WTC11 (cell line): Measurements from ENCODE around the gene KRT82.

Source experiments
- CBFB ChIP-seq: sonication (generic); formaldehyde crosslinking; IDR thresholded peaks from 2 replicates; pipeline ENCODE4 v1.8.1; 2022; ENCODE audit warnings: mild to moderate bottlenecking, low read depth, missing genetic modification reagents
- FOXP1 ChIP-seq: sonication (generic); formaldehyde crosslinking; IDR thresholded peaks from 2 replicates; pipeline ENCODE4 v1.8.0; 2022; ENCODE audit warnings: missing genetic modification reagents, mild to moderate bottlenecking, moderate library complexity, borderline replicate concordance
- JUN ChIP-seq: sonication (generic); formaldehyde crosslinking; IDR thresholded peaks from 2 replicates; pipeline ENCODE4 v1.8.0; 2023; ENCODE audit warnings: mild to moderate bottlenecking, missing genetic modification reagents
- NR1H2 ChIP-seq: sonication (generic); formaldehyde crosslinking; IDR thresholded peaks from 2 replicates; pipeline ENCODE4 v1.9.0; 2021; ENCODE audit warnings: mild to moderate bottlenecking, moderate library complexity, missing genetic modification reagents
- RELA ChIP-seq: sonication (generic); formaldehyde crosslinking; IDR thresholded peaks from 2 replicates; pipeline ENCODE4 v1.8.1; 2022; ENCODE audit warnings: missing genetic modification reagents, mild to moderate bottlenecking, borderline replicate concordance
- ZNF121 ChIP-seq: sonication (generic); formaldehyde crosslinking; IDR thresholded peaks from 2 replicates; pipeline ENCODE4 v1.8.0; 2023; ENCODE audit warnings: missing genetic modification reagents
- TF ChIP-seq, protein P1 (sequence below): fragments of 200-600 bp; IDR thresholded peaks from 2 replicates; pipeline ENCODE4 v1.8.0; 2022; ENCODE audit warnings: antibody characterized with exemption
- TF ChIP-seq, protein P2 (sequence below): sonication (generic); formaldehyde crosslinking; IDR thresholded peaks from 2 replicates; pipeline ENCODE4 v1.8.0; 2023; ENCODE audit warnings: missing genetic modification reagents, mild to moderate bottlenecking, borderline replicate concordance
- TF ChIP-seq, protein P3 (sequence below): sonication (generic); formaldehyde crosslinking; IDR thresholded peaks from 2 replicates; pipeline ENCODE4 v1.8.1; 2023; ENCODE audit warnings: mild to moderate bottlenecking, moderate library complexity, missing genetic modification reagents
- TF ChIP-seq, protein P4 (sequence below): sonication (generic); formaldehyde crosslinking; IDR thresholded peaks from 2 replicates; pipeline ENCODE4 v1.8.1; 2022; ENCODE audit warnings: low read depth, missing genetic modification reagents, borderline replicate concordance
- TF ChIP-seq, protein P5 (sequence below): sonication (generic); formaldehyde crosslinking; IDR thresholded peaks from 2 replicates; pipeline ENCODE4 v1.8.0; 2023; ENCODE audit warnings: missing genetic modification reagents
- TF ChIP-seq, protein P6 (sequence below): sonication (generic); formaldehyde crosslinking; IDR thresholded peaks from 2 replicates; pipeline ENCODE4 v1.8.1; 2023; ENCODE audit warnings: mild to moderate bottlenecking, missing genetic modification reagents, moderate library complexity

DNA sequence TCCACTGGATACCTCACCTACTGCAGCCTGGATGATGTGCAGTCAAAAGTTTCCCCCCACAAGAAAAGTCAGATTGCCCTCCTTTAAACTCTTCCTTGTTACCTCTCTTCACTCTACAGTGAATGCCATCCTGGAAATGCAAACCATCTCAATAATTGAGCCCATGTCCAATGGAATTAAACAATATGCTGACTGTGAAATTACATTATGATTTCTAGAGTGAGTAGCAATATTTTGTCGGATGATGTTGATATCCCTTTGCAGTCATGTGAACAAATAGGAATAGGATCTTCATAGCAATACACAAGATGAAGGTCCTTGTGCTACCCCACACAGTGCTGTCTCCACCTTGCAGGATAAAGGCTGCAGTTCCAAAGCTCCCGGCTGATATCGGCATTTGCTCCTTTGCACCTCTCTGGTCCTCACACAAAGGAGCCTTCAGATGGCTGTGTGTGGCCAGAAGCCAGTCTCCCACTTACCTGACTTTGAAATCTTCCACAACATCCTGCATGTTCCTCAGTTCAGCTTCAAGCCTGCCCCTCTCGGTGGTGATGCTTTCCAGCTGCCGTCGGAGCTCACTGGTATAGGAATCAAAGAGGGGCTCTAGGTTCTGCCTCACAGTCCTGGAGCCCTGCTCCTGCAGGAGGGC is 26.5 kb upstream of the KRT82 start:
- TF ChIP-seq FOXP1 (no peak), RELA (no peak), CBFB (CRISPR knock-in tag) (no peak), JUN (CRISPR knock-in tag) (no peak), ZNF121 (CRISPR knock-in tag) (no peak), NR1H2 (no peak)
- TF ChIP-seq, protein P1, sequence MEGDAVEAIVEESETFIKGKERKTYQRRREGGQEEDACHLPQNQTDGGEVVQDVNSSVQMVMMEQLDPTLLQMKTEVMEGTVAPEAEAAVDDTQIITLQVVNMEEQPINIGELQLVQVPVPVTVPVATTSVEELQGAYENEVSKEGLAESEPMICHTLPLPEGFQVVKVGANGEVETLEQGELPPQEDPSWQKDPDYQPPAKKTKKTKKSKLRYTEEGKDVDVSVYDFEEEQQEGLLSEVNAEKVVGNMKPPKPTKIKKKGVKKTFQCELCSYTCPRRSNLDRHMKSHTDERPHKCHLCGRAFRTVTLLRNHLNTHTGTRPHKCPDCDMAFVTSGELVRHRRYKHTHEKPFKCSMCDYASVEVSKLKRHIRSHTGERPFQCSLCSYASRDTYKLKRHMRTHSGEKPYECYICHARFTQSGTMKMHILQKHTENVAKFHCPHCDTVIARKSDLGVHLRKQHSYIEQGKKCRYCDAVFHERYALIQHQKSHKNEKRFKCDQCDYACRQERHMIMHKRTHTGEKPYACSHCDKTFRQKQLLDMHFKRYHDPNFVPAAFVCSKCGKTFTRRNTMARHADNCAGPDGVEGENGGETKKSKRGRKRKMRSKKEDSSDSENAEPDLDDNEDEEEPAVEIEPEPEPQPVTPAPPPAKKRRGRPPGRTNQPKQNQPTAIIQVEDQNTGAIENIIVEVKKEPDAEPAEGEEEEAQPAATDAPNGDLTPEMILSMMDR, result no peak
- TF ChIP-seq, protein P2, sequence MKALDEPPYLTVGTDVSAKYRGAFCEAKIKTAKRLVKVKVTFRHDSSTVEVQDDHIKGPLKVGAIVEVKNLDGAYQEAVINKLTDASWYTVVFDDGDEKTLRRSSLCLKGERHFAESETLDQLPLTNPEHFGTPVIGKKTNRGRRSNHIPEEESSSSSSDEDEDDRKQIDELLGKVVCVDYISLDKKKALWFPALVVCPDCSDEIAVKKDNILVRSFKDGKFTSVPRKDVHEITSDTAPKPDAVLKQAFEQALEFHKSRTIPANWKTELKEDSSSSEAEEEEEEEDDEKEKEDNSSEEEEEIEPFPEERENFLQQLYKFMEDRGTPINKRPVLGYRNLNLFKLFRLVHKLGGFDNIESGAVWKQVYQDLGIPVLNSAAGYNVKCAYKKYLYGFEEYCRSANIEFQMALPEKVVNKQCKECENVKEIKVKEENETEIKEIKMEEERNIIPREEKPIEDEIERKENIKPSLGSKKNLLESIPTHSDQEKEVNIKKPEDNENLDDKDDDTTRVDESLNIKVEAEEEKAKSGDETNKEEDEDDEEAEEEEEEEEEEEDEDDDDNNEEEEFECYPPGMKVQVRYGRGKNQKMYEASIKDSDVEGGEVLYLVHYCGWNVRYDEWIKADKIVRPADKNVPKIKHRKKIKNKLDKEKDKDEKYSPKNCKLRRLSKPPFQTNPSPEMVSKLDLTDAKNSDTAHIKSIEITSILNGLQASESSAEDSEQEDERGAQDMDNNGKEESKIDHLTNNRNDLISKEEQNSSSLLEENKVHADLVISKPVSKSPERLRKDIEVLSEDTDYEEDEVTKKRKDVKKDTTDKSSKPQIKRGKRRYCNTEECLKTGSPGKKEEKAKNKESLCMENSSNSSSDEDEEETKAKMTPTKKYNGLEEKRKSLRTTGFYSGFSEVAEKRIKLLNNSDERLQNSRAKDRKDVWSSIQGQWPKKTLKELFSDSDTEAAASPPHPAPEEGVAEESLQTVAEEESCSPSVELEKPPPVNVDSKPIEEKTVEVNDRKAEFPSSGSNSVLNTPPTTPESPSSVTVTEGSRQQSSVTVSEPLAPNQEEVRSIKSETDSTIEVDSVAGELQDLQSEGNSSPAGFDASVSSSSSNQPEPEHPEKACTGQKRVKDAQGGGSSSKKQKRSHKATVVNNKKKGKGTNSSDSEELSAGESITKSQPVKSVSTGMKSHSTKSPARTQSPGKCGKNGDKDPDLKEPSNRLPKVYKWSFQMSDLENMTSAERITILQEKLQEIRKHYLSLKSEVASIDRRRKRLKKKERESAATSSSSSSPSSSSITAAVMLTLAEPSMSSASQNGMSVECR (CRISPR knock-in tag), result no peak
- TF ChIP-seq, protein P3, sequence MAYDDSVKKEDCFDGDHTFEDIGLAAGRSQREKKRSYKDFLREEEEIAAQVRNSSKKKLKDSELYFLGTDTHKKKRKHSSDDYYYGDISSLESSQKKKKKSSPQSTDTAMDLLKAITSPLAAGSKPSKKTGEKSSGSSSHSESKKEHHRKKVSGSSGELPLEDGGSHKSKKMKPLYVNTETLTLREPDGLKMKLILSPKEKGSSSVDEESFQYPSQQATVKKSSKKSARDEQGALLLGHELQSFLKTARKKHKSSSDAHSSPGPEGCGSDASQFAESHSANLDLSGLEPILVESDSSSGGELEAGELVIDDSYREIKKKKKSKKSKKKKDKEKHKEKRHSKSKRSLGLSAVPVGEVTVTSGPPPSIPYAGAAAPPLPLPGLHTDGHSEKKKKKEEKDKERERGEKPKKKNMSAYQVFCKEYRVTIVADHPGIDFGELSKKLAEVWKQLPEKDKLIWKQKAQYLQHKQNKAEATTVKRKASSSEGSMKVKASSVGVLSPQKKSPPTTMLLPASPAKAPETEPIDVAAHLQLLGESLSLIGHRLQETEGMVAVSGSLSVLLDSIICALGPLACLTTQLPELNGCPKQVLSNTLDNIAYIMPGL (CRISPR knock-in tag), result no peak
- TF ChIP-seq, protein P4, sequence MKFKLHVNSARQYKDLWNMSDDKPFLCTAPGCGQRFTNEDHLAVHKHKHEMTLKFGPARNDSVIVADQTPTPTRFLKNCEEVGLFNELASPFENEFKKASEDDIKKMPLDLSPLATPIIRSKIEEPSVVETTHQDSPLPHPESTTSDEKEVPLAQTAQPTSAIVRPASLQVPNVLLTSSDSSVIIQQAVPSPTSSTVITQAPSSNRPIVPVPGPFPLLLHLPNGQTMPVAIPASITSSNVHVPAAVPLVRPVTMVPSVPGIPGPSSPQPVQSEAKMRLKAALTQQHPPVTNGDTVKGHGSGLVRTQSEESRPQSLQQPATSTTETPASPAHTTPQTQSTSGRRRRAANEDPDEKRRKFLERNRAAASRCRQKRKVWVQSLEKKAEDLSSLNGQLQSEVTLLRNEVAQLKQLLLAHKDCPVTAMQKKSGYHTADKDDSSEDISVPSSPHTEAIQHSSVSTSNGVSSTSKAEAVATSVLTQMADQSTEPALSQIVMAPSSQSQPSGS, result no peak
- TF ChIP-seq, protein P5, sequence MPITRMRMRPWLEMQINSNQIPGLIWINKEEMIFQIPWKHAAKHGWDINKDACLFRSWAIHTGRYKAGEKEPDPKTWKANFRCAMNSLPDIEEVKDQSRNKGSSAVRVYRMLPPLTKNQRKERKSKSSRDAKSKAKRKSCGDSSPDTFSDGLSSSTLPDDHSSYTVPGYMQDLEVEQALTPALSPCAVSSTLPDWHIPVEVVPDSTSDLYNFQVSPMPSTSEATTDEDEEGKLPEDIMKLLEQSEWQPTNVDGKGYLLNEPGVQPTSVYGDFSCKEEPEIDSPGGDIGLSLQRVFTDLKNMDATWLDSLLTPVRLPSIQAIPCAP, result no peak
- TF ChIP-seq, protein P6, sequence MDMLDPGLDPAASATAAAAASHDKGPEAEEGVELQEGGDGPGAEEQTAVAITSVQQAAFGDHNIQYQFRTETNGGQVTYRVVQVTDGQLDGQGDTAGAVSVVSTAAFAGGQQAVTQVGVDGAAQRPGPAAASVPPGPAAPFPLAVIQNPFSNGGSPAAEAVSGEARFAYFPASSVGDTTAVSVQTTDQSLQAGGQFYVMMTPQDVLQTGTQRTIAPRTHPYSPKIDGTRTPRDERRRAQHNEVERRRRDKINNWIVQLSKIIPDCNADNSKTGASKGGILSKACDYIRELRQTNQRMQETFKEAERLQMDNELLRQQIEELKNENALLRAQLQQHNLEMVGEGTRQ (CRISPR knock-in tag), result no peak
